GM20431 (cell line): Measurements from ENCODE around the gene HTR7.
"Not testable (repeated sequence)": the region's sequence is repeated elsewhere in the genome, so short reads cannot be mapped to it uniquely, and the experiment has no call there.

Source experiments
- in situ Hi-C: fragments of 300-500 bp; cut with MseI, MboI; formaldehyde crosslinking; loops from one replicate; pipeline ENCODE4 v1.15.0; 2020; ENCODE audit warnings: low sequenced_read_pairs; ENCODE audit not compliant: unreplicated experiment

HTR7 gene

GRCh38 chr10:90860790-90861189, 3.0 kb upstream of the HTR7 start:
- in situ Hi-C loops = loop anchor here (25.0 kb wide), 1 partner anchor 98 kb away; no protein-coding TSS in a partner anchor

DNA sequence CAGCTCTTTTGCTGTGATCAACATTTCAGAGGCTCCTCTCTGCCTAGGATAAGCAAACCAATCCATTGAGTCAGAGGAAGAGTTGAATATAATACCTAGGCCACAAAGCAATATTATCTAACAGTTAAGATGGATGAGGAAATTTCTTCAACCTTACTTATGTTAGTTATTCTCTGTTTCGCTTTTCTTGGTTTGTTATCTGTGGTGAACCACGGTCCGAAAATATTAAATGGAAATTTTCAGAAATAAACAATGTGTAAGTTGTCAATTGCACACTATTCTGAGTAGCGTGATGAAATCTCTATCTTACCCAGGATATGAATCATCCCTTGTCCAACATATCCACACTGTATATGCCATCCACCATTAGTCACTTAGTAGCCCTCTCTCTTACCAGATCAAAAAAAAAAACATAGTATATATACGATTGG, 1.5 kb upstream of the HTR7 start:
- in situ Hi-C loops = loop anchor here (25.0 kb wide), 1 partner anchor 97 kb away; no protein-coding TSS in a partner anchor

- in situ Hi-C loops = loop anchor here (25.0 kb wide), 1 partner anchor 96 kb away; no protein-coding TSS in a partner anchor
Measured at GRCh38 chr10:90858461-90858968, 676 bp upstream of the HTR7 start.

DNA sequence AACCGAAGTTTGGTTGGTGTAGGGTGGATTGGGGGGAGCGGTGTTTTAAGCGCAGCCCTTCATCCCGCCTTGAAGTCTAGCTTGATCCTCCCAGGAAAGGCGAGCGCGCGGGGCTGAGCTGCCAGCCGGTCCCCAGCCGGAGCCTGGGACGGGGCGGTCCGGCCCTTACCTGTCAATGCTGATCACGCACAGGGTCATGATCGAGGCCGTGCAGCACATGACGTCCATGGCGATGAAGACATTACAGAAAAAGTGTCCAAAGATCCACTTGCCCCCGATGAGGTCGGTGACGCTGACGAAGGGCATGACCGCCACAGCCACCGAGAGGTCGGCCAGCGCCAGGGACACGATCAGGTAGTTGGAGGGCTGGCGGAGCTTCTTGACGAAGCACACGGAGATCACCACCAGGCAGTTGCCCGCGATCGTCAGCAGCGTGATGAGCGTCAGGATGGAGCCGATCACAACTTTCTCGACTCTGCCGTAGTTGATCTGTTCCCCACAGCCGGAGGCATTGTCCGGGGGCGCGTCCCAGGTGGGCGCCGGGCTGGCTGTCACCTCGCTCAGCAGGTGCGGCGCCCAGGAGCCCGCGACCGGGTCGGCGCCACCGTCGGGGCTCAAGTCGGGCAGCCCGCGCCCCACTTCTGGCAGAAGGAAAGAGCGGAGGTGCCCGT, 740 bp downstream of the HTR7 start:
- in situ Hi-C loops = loop anchor here (25.0 kb wide), 1 partner anchor 95 kb away; no protein-coding TSS in a partner anchor

DNA sequence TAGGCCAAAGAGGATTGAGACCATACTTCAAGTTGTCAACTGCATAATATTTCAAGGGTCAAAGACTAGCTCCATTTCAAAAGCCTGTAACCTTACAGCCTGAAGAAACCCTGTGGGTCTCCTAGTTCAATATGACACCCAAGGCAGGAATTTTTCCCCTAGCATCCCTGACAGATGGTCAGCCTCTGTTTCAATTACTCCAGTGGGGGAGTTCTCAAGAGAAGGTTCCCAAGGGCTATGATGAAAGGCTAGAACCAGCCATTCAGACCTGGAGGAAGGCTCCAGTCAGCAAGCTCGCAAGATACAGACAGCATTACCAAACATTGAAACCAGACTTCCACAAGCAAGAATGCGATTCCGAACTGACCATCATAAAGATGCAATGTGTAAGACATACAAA, 1.6 kb downstream of the HTR7 start:
- in situ Hi-C loops = loop anchor here (25.0 kb wide), 1 partner anchor 94 kb away; no protein-coding TSS in a partner anchor

DNA sequence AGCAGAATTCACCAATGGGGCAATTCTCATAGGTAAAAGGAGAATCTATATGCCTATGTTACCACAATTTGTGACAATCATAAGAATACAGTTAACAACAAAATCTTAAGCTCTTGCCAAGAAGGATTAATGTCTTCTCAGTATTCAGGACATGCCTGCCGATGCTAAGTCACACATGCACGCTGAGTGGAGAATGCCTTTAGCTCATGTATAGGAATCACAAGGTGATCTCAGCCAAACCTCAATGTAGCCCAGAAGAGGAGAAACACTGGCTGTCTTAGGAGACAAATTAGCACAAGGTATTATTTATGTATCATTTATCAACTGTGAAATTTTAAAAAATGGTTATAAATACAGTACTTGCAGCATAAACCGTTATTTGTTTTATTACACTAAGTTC, 2.7 kb downstream of the HTR7 start:
- in situ Hi-C loops = loop anchor here (25.0 kb wide), 1 partner anchor 93 kb away; no protein-coding TSS in a partner anchor

- in situ Hi-C loops = loop anchor here (25.0 kb wide), 1 partner anchor 88 kb away; no protein-coding TSS in a partner anchor
Measured at GRCh38 chr10:90849956-90850749, 7.7 kb downstream of the HTR7 start.

DNA sequence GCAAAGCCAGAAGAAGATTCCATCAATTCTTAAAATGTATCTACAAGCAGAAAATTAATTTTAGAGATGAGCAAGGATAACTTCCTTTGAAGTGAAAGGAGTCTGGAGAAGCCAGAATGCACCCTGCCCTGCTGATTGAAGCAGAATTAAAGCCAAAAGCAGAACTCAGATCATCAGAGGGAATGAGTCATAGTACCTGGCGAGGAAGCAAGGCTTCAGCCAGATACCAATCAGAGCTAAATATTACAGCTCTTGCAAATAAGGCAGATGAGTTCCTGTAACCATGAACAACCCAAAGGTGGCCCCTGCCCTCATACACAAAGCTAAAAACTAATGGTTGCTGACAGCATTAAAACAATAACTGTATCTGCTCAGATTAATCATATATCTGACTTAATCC, 10.4 kb downstream of the HTR7 start:
- in situ Hi-C loops = no loop called here

DNA sequence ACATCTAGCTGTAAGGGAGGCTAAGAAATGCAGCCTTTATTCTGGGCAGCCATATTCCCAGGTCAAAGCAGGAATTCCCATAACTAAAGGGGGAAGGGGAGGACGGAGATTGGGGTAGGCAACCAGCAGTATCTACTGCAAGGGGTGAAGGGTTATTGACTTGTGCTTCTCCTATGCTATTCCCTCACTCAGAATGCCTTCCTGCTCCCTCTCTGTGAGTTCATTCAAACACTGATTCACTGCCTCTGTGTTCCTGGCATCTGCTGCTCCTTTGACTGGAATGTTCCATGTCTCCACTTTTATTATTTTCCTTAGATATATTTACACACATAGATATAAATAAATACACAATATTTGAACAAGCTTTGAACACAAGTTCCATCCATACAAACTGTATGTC, 11.1 kb downstream of the HTR7 start:
- in situ Hi-C loops = no loop called here

GRCh38 chr10:90845726-90846125, 12.1 kb downstream of the HTR7 start:
- in situ Hi-C loops = no loop called here

GRCh38 chr10:90842725-90843124, 15.1 kb downstream of the HTR7 start:
- in situ Hi-C loops = no loop called here

- in situ Hi-C loops = no loop called here
Measured at GRCh38 chr10:90837486-90837885, 20.4 kb downstream of the HTR7 start.

- in situ Hi-C loops = no loop called here
Measured at GRCh38 chr10:90834326-90834725, 23.5 kb downstream of the HTR7 start.

GRCh38 chr10:90832111-90832510, 25.7 kb downstream of the HTR7 start:
- in situ Hi-C loops = no loop called here

- in situ Hi-C loops = no loop called here
Measured at GRCh38 chr10:90822508-90822907, 35.3 kb downstream of the HTR7 start.

- in situ Hi-C loops = not testable (repeated sequence)
Measured at GRCh38 chr10:90821864-90822263, 36.0 kb downstream of the HTR7 start.

DNA sequence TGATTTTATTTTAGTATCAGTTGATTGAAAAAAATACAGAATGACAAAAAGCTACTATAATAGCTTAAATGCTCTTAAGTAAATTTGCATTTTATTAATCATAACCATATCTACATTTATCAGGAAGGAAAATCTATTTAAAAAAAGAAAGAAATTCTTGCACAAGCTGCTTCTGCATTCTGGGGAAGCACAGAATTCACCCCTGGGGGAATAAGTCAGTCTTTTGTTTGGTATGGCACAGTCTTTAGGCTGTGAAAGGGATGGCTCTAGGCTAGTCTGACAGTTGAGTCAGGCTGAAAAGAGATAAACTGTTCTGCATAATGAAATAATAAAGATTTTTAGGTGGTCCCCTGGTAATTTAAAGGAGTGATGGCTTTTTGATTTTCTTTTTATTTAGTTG, 37.9 kb downstream of the HTR7 start:
- in situ Hi-C loops = no loop called here

- in situ Hi-C loops = no loop called here
Measured at GRCh38 chr10:90818736-90819135, 39.1 kb downstream of the HTR7 start.

- in situ Hi-C loops = no loop called here
Measured at GRCh38 chr10:90817128-90817889, 40.5 kb downstream of the HTR7 start.

DNA sequence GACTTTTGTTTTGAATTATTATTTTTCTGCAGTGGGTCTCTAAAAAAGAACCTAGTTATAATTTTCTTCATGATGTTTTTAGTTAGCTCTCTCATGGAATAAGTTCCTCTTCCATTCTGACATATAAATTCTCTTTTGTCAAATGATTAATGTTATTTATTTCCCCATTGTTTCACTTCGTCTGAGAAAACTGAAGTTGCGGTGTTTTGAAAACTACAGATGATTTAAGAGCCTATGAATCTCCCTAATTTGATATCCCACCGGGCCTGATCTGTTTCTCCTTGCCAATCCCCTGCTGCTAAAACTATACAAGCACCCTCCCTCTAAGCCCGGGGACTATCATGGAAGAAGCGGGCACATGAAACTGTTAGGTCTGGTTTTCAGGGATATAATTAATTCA, 41.4 kb downstream of the HTR7 start:
- in situ Hi-C loops = no loop called here
